ENCODE measurements around the gene ATG13.
"Not testable (repeated sequence)": the region's sequence is repeated elsewhere in the genome, so short reads cannot be mapped to it uniquely, and the experiment has no call there.

ATG13 gene

GRCh38 chr11:46669711-46670139 is 52.4 kb downstream of the ATG13 start:
- peak; percentile 82 to 94 for DNase-seq
- TF ChIP-seq POLR2A (IDR thresholded peaks at IDR 0.05; ENCODE audit: low read length) (no peak), GATA1 (IDR thresholded peaks at IDR 0.05; ENCODE audit: low read depth, low read length) (no peak)

- DNase-seq, result not testable (repeated sequence)
These were observed 53.2 kb downstream of the ATG13 start for GRCh38 chr11:46670521-46670920.

- no peak for TF ChIP-seq GATA1 (IDR thresholded peaks at IDR 0.05; ENCODE audit: low read depth, low read length)
- TF ChIP-seq POLR2A (IDR thresholded peaks at IDR 0.05; ENCODE audit: low read length), result no peak
- no peak for DNase-seq
These were observed 54.6 kb downstream of the ATG13 start for GRCh38 chr11:46671958-46672315.

- TF ChIP-seq GATA1 (IDR thresholded peaks at IDR 0.05; ENCODE audit: low read depth, low read length) (no peak), POLR2A (IDR thresholded peaks at IDR 0.05; ENCODE audit: low read length) (no peak)
- DNase-seq, result no peak
These were observed 55.1 kb downstream of the ATG13 start for GRCh38 chr11:46672381-46672839.

- TF ChIP-seq GATA1 (IDR thresholded peaks at IDR 0.05; ENCODE audit: low read depth, low read length), result no peak
- no peak for TF ChIP-seq POLR2A (IDR thresholded peaks at IDR 0.05; ENCODE audit: low read length)
- no peak for DNase-seq
These were observed 56.5 kb downstream of the ATG13 start for GRCh38 chr11:46673713-46674462.

GRCh38 chr11:46674463-46675287 is 57.3 kb downstream of the ATG13 start:
- no peak for TF ChIP-seq POLR2A (IDR thresholded peaks at IDR 0.05; ENCODE audit: low read length)
- TF ChIP-seq GATA1 (IDR thresholded peaks at IDR 0.05; ENCODE audit: low read depth, low read length), result no peak
- no peak for DNase-seq

- TF ChIP-seq POLR2A (IDR thresholded peaks at IDR 0.05; ENCODE audit: low read length) (no peak), GATA1 (IDR thresholded peaks at IDR 0.05; ENCODE audit: low read depth, low read length) (no peak)
- no peak for DNase-seq
These were observed 58.0 kb downstream of the ATG13 start for GRCh38 chr11:46675288-46675851.

GRCh38 chr11:46675949-46676348 is 58.6 kb downstream of the ATG13 start:
- no peak for DNase-seq

GRCh38 chr11:46676436-46677158 is 59.2 kb downstream of the ATG13 start:
- no peak for DNase-seq
- TF ChIP-seq POLR2A (IDR thresholded peaks at IDR 0.05; ENCODE audit: low read length) (no peak), GATA1 (IDR thresholded peaks at IDR 0.05; ENCODE audit: low read depth, low read length) (no peak)

More at GRCh38 chr11:46675949-46676348, 58.6 kb downstream of the ATG13 start:
- TF ChIP-seq POLR2A (IDR thresholded peaks at IDR 0.05; ENCODE audit: low read length) (no peak), GATA1 (IDR thresholded peaks at IDR 0.05; ENCODE audit: low read depth, low read length) (no peak)

- TF ChIP-seq GATA1 (IDR thresholded peaks at IDR 0.05; ENCODE audit: low read depth, low read length) (no peak), POLR2A (IDR thresholded peaks at IDR 0.05; ENCODE audit: low read length) (no peak)
- DNase-seq, result no peak
These were observed 59.8 kb downstream of the ATG13 start for GRCh38 chr11:46677169-46677568.

- TF ChIP-seq GATA1 (IDR thresholded peaks at IDR 0.05; ENCODE audit: low read depth, low read length), result no peak
- no peak for TF ChIP-seq POLR2A (IDR thresholded peaks at IDR 0.05; ENCODE audit: low read length)
- peak in 1 of 2 experiments; percentile 22 for DNase-seq
These were observed 60.8 kb downstream of the ATG13 start for GRCh38 chr11:46677991-46678740.

- no peak for DNase-seq
- TF ChIP-seq GATA1 (IDR thresholded peaks at IDR 0.05; ENCODE audit: low read depth, low read length) (no peak), POLR2A (IDR thresholded peaks at IDR 0.05; ENCODE audit: low read length) (no peak)
These were observed 61.4 kb downstream of the ATG13 start for GRCh38 chr11:46678741-46679130.

Measured in erythroblast (primary cell).